Peyer's patch (tissue), 4 donors: ENCODE measurements around the gene PIAS4.

ENCODE experiments used
- CTCF ChIP-seq, 6 experiments: fragments of 450-650 bp in 4 of 6; fragments of 200-600 bp in 2 of 6; sonication (generic) in 1 of 6; IDR thresholded peaks; one replicate each; pipeline ENCODE4 v1.5.1; 2017 to 2019; ENCODE audit warnings: antibody characterized with exemption in 6 of 6, mild to moderate bottlenecking in 3 of 6, moderate library complexity in 1 of 6
- POLR2A ChIP-seq, 2 donors: fragments of 450-650 bp; IDR thresholded peaks; one replicate each; pipeline ENCODE4 v1.5.1; 2017; ENCODE audit warnings: antibody characterized with exemption in 2 of 2, mild to moderate bottlenecking in 2 of 2, moderate library complexity in 2 of 2

DNA sequence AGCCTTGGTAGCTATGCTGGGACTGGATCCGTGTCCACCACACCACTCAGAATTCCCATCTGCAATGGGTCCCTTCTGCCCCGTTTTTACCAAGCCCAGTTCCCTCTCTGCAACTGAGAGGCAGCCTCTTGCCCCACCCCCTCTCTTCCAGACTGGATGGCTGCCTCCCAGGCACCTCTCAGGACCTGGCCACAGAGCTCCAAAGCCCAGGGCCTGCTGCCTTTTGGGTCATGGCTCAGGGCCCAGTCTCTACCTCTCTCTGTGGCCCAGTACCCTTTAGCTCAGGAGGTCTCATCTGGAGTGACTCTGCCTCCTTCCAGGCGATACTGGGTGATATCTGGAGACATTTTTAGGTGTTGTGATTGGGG lies 69.5 kb downstream of the PIAS4 start:
- TF ChIP-seq CTCF (IDR thresholded peaks at IDR 0.05): no peak
- no peak for TF ChIP-seq POLR2A (IDR thresholded peaks at IDR 0.05)
